Right cardiac atrium (tissue), 5 donors: ENCODE results near the gene PTAFR. TPM values are rescaled to one million over a fixed set of nuclear protein-coding genes. Genes with fewer than 3 reads are reported as not detected.

Experiments
- ATAC-seq, 2 donors: fragments of 200-7000 bp; cut with Tn5 transposase; one replicate each; pipeline versions ENCODE4 v1.8.0 to v1.9.1; 2020; ENCODE audit warnings: moderate library complexity in 2 of 2, mild to moderate bottlenecking in 1 of 2
- DNase-seq, 3 donors: peaks; one replicate each; pipeline ENCODE4 v3.0.0-alpha.2; 2020
- H3K27ac ChIP-seq: one replicate; pipeline ENCODE4 v1.5.1; 2013; ENCODE audit warnings: mild to moderate bottlenecking, low read length, control low read depth, moderate library complexity
- H3K27me3 ChIP-seq: one replicate; pipeline ENCODE4 v1.6.1; 2013; ENCODE audit not compliant: control insufficient read depth, insufficient read depth
- H3K4me1 ChIP-seq: one replicate; pipeline ENCODE4 v1.6.1; 2013; ENCODE audit warnings: low read length; ENCODE audit not compliant: control insufficient read depth, insufficient read depth
- H3K4me3 ChIP-seq: one replicate; pipeline ENCODE4 v1.5.1; 2013; ENCODE audit warnings: low read length, control low read depth
- H3K9me3 ChIP-seq: one replicate; pipeline ENCODE4 v1.6.1; 2013; ENCODE audit warnings: low read length; ENCODE audit not compliant: control insufficient read depth
- WGBS: extraction: QIAGEN DNeasy Blood & Tissue Kit; methylation state at CpG from one replicate; pipeline ENCODE4 v1.1.7; 2013; 5-methylcytosine and 5-hydroxymethylcytosine counted together
- intact Hi-C, 4 donors: fragments of 100-400 bp; cut with DNase I; formaldehyde crosslinking; loops; one replicate each; pipeline versions ENCODE4 v1.11.0 to v1.14.0; 2022 to 2023
- polyA plus RNA-seq: library from polyadenylated mRNA; stranded (reverse); fragments of 200-250 nt; gene quantifications from one replicate; pipeline ENCODE4 v1.2.3, GENCODE V29; 2013
- total RNA-seq, 4 donors: library from RNA; stranded (reverse); fragmentation: NEBNext Ultra II Directional; extraction: Animal tissue kit (Norgen Biotek cat#: 25700); gene quantifications; one replicate each; pipeline ENCODE4 v1.2.1, GENCODE V29; 2021
- donor health status: healthy with polysubstance abuse.
- donor health status: DM: no; HTN: yes; CAD: no.
- donor health status: DM: no; HTN: no; CAD: no.
- donor health status: DM: no; HTN: yes; CAD: no; lungs with severe emphysema.
- donor health status: DM: yes; HTN: yes; CAD: no.

PTAFR gene
- total and polyA plus RNA-seq, 5 donors = 0.52 to 3.6 (median 2.6) TPM

GRCh38 chr1:28196330-28196729 lies 19.8 kb upstream of the PTAFR start:
- Histone ChIP-seq H3K4me3 (no peak overlapping the region), H3K27me3 (no peaks in the 10 kb centered on the region), H3K4me1 (no peaks in the 10 kb centered on the region), H3K27ac (no peak overlapping the region), H3K9me3 (no peaks in the 10 kb centered on the region)
- WGBS = 66% methylated on average over 3 of the region's 3 CpGs
- DNase-seq (no peak), ATAC-seq (no peak)
- intact Hi-C loops = loop anchor here in 2 of 4 donors (5.0 to 10.0 kb wide), 2 partner anchors 102 to 266 kb away; no protein-coding TSS in a partner anchor

- ATAC-seq (no peak), DNase-seq (no peak)
- H3K27me3 ChIP-seq = no peaks in the 10 kb centered on the region
- H3K4me1 ChIP-seq = no peaks in the 10 kb centered on the region
- H3K4me3 ChIP-seq = no peak overlapping the region
- 92% methylated on average over 1 of the region's 1 CpG for WGBS
- no peaks in the 10 kb centered on the region for H3K9me3 ChIP-seq
- intact Hi-C loops = loop anchor here in 2 of 4 donors (5.0 to 10.0 kb wide), 2 partner anchors 101 to 267 kb away; no protein-coding TSS in a partner anchor
- H3K27ac ChIP-seq = no peak overlapping the region
These were observed 19.3 kb upstream of the PTAFR start for GRCh38 chr1:28195780-28196179.

GRCh38 chr1:28194326-28195035 lies 18.0 kb upstream of the PTAFR start:
- H3K27ac ChIP-seq = no peak overlapping the region
- no peak for ATAC-seq
- WGBS = 83% methylated on average over 8 of the region's 8 CpGs
- H3K9me3 ChIP-seq = no peaks in the 10 kb centered on the region
- intact Hi-C loops = loop anchor here in 2 of 4 donors (5.0 to 10.0 kb wide), 2 partner anchors 100 to 268 kb away; no protein-coding TSS in a partner anchor
- no peaks in the 10 kb centered on the region for H3K4me1 ChIP-seq
- H3K4me3 ChIP-seq = no peak overlapping the region
- H3K27me3 ChIP-seq = no peaks in the 10 kb centered on the region
- DNase-seq = no peak

- 69% methylated on average over 8 of the region's 8 CpGs for WGBS
- DNase-seq (no peak), ATAC-seq (peak; percentile 38 to 42)
- no peak overlapping the region for H3K4me3 ChIP-seq
- intact Hi-C loops = loop anchor here in 1 of 4 donors (10.0 kb wide), 1 partner anchor 99 kb away; no protein-coding TSS in a partner anchor
- no peaks in the 10 kb centered on the region for H3K9me3 ChIP-seq
- no peak overlapping the region for H3K27ac ChIP-seq
- no peaks in the 10 kb centered on the region for H3K4me1 ChIP-seq
- H3K27me3 ChIP-seq = no peaks in the 10 kb centered on the region
These were observed 17.2 kb upstream of the PTAFR start for GRCh38 chr1:28193701-28194161.

- no peak overlapping the region for H3K4me3 ChIP-seq
- no peaks in the 10 kb centered on the region for H3K27me3 ChIP-seq
- H3K4me1 ChIP-seq = no peaks in the 10 kb centered on the region
- DNase-seq (peak in 1 of 3 donors; percentile 73), ATAC-seq (peak; percentile 72 to 91)
- no peaks in the 10 kb centered on the region for H3K9me3 ChIP-seq
- intact Hi-C loops = loop anchor here in 1 of 4 donors (10.0 kb wide), 1 partner anchor 96 kb away; no protein-coding TSS in a partner anchor
- H3K27ac ChIP-seq = no peak overlapping the region
- 57% methylated on average over 12 of the region's 12 CpGs for WGBS
These were observed 14.6 kb upstream of the PTAFR start for GRCh38 chr1:28190996-28191645.

- no peak for DNase-seq
- whole genome bisulfite sequencing = 60% methylated on average over 3 of the region's 3 CpGs
- no peak for ATAC-seq
- intact Hi-C loops = loop anchor here in 1 of 4 donors (10.0 kb wide), 1 partner anchor 96 kb away; no protein-coding TSS in a partner anchor
- H3K4me1 ChIP-seq = no peaks in the 10 kb centered on the region
- H3K27me3 ChIP-seq = no peaks in the 10 kb centered on the region
- H3K4me3 ChIP-seq = no peak overlapping the region
- H3K27ac ChIP-seq = no peak overlapping the region
- H3K9me3 ChIP-seq = no peaks in the 10 kb centered on the region
These were observed 14.0 kb upstream of the PTAFR start for GRCh38 chr1:28190337-28190979.

- H3K27me3 ChIP-seq = no peaks in the 10 kb centered on the region
- no peak overlapping the region for H3K4me3 ChIP-seq
- 88% methylated on average over 1 of the region's 1 CpG for WGBS
- ATAC-seq (no peak), DNase-seq (no peak)
- no peak overlapping the region for H3K27ac ChIP-seq
- H3K4me1 ChIP-seq = no peaks in the 10 kb centered on the region
- intact Hi-C loops = no loop called here
- no peaks in the 10 kb centered on the region for H3K9me3 ChIP-seq
These were observed 8.6 kb upstream of the PTAFR start for GRCh38 chr1:28185071-28185470.

GRCh38 chr1:28180306-28181305 lies 4.1 kb upstream of the PTAFR start:
- no peaks in the 10 kb centered on the region for H3K4me1 ChIP-seq
- peak in 1 of 3 donors; percentile 25 for DNase-seq
- ATAC-seq = no peak
- H3K27me3 ChIP-seq = no peaks in the 10 kb centered on the region
- no peaks in the 10 kb centered on the region for H3K9me3 ChIP-seq
- intact Hi-C loops = no loop called here
- WGBS = 68% methylated on average over 12 of the region's 12 CpGs
- H3K4me3 ChIP-seq = no peak overlapping the region
- H3K27ac ChIP-seq = no peak overlapping the region

GRCh38 chr1:28178690-28179485 lies 2.4 kb upstream of the PTAFR start:
- ATAC-seq (no peak), DNase-seq (peak in 1 of 3 donors; percentile 26)
- H3K27me3 ChIP-seq = no peaks in the 10 kb centered on the region
- WGBS = 94% methylated on average over 15 of the region's 15 CpGs
- no peak overlapping the region for H3K4me3 ChIP-seq
- intact Hi-C loops = no loop called here
- H3K9me3 ChIP-seq = no peaks in the 10 kb centered on the region
- no peaks in the 10 kb centered on the region for H3K4me1 ChIP-seq
- no peak overlapping the region for H3K27ac ChIP-seq
